Fibroblast of skin of back (primary cell): Measurements from ENCODE around the gene VRK3.
"Not testable (repeated sequence)": the region's sequence is repeated elsewhere in the genome, so short reads cannot be mapped to it uniquely, and the experiment has no call there.

Experiments used
- DNase-seq: peaks from one replicate; pipeline ENCODE4 v3.0.0-alpha.2; 2013

Gene VRK3

DNA sequence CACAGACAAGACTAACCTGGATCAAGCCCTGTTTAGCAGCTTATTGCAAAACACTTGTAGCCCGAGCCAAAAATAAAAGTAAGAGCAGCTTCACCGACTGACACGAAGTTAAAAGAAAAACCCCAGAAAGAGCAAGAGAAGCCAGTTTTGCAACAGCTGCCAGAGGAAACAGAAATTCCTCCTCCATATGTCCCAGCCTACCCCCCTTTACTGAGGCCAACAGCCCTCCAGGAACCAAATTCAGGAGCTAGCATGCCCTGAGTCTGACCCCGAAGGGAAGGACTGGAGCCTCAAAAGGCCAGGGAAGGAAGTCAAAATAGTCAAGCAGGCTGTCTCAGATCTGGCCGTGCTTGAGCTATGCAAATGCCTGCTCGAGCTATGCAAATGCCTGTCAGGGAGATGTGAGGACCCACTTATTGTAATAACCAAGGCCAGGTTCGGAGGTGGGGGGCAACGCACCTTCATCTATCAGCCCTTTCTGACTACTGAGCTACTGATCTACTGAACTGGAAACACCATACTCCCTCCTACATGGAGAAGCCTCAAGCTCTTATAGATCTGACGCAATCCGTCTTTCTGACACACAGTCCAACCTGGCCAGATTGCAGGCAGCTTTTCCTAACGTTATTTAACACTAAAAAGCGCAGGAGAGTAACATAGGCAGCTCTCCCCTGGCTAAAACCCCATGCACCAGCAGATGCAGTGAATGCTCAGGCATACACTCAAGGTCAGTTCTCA, 70.9 kb downstream of the VRK3 start:
- no peak for DNase-seq

DNA sequence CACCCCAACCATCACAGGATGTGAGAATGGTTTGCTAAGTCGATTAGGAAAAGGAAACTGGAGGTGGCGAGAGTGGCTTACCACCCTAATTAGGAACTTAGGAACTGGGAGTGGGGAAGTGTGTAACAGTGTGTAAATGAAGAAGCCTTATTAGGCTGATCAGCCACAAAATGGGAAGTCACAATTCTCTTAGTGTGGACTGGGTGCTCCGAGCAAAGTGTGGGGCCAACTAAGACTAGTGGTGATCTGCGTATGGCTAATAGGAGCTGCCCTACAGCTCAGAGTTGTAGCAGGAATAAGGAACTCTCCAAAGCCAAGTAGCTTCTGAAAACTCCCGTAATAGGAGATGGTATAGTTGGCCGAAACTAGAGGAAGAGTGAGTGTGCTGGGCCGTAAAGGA, 71.8 kb downstream of the VRK3 start:
- DNase-seq = no peak

DNA sequence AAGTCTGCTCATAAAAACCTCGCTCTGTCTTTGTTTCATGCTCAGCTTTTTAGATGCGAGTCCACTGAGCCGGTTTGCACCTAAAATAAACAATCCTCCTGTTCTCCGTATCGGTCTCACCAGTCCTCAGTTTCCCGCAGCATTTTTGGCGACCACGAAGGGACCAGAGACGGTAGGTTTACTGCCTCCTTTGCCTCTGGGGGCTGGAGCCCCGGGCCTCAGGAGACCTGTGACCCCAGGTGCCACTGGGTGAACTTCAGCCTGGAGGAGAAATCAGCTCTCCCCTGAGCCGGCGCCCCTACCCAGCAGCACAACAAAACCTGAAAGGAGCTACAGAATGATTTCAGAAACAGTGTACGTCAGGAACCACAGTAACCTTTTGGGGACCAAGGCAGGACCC, 72.3 kb downstream of the VRK3 start:
- no peak for DNase-seq

DNA sequence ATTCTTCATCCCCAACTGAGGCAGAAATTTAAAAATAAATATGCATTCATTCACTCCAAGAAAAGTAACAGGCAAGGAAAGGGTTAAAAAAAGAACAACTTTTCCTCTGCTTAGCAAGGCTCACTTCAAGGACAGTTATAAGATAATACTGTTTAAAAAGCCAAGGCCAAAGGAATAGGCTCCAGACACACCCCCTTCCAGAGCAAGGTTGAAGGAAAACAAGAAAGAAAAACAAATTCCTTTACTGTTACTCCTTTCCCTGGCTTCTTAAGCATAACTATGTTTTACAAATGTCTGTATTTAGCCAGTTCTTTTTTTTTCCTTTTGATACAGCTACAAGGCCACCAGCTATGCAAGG, 72.7 kb downstream of the VRK3 start:
- DNase-seq = peak; percentile 7

DNA sequence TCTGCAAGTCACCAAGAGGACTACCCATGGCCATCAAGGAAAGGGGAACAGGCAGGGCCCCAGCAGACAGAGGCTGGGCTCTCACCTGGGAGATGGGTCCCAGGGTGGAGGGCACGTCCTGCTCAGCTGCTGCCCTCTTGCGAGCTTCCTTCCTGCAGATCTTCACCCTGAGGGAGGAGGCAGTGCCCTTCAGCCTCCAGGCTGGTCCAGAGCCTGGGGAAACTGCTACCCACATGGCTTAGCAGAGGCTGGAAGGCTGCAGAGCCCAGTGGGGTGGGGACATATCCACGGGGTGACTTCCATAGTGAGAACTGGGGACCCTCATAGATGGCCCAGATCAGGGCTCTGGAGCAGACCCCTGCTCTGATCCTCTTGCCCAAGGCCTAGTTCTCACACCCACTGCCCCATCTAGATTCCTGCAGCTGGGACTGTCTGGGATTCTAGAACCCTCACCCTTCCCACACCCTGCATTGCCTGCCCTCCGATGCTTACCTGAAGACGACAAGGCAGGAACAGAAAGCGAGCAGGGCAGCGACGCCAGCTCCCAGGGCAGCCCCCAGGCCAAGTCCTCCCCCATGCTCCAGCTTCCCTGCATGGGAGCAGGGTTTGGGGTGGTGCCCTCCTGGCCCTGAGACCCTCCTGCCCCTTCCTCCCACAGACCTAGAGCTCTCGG, 73.2 kb downstream of the VRK3 start:
- DNase-seq = no peak

- DNase-seq = no peak
Measured at GRCh38 chr19:49950956-49951526, 74.1 kb downstream of the VRK3 start.

- no peak for DNase-seq
Measured at GRCh38 chr19:49950590-49950948, 74.6 kb downstream of the VRK3 start.

DNA sequence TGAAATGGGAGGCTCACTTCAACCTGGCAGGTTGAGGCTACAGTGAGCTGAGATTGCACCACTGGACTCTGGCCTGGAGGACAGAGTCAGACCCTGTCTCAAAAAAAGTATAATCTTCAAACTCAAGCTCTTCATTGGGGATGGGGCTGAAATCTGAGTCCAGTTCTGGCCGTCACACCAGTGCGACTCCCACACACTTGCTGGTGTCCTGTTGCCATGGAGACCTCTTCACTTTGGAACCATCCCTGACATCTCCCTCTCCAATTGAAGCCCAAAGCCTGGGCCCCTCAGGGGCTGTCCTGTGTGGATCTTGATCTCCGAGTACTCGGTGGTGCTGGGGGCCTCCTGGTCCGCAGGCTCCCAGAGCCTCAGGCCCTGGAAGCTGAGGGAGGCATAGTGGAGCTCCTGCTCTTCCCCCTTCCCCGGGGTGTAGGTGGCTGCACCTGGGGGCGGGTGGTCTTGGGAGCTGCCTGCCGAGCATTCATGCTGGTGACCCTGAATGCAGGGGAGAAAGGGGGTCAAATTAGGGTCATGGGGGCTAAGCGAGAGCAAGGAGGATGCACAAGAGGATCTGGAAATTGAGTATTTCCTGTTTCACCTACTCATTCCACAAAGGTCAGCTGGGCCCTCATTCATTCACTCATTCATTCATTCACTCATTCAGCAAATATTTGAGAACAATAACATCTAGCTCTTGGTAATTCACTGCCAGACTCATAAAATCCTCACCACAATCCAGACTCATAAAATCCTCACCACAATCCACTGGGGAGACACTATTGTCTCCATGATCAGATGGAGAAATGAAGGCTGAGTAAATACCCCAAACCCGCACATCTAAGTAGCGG, 75.2 kb downstream of the VRK3 start:
- no peak for DNase-seq

- no peak for DNase-seq
Measured at GRCh38 chr19:49946415-49946814, 78.8 kb downstream of the VRK3 start.

DNA sequence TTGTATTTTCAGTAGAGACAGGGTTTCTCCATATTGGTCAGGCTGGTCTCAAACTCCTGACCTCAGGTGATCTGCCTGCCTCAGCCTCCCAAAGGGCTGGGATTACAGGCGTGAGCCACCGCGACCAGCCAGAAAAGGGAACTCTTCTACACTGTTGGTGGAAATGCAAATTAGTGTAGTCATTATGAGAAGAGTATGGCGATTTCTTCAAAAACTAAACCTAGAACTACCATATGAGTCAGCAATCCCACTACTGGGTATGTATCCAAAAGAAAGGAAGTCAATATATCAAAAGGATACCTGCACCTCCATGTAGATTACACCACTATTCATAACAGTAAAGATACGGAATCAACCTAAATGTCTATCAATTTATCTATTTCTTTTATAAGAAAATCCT, 80.6 kb downstream of the VRK3 start:
- not testable (repeated sequence) for DNase-seq

DNA sequence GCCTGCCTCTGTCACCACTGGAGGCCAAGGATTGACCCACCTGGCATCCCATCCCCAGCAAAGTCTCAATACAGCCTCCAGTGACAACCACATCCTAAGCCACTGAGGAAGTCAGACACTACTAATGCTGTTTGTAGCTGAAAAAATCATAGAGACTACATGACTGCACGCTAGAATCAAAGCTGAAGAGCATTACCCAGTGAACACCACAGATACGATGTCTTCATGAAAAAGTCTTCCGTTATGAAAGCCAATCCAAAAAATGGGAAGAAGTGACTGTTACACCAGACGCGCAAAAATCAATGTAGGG, 84.7 kb downstream of the VRK3 start:
- no peak for DNase-seq

DNA sequence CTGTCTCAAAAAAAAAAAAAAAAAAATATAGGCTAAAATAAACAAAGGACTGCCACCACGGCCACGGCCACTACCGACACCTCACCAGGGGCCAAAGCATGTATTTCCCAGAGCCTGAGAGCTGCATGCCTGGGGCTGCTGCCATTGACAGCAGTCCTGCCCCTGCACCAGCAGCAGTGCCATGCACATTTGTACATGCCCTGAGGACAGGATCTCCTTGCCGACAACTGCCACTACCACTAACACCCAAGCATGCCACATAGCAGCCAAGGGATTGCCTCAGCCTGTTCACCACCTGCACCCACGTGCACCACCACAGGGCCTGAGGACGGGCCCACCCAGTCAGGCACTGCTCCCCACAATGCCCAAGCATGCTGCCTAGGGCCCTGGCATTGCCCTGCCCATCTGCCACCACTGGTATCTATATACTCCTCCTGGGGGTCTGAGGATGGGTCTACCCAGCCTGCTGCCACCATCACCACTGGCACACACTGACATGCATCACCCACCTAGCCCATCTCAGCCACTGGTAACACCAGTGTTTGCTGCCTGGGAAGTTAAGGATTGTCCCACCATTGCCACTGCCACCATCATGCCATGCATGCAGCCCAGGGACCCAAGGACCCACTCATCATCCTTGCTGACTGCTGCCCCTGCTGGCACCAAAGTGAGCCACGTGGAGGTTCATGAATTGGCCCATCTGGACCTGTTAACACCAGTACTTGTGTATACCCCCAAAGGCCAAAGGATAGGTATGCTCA, 85.3 kb downstream of the VRK3 start:
- DNase-seq = no peak

GRCh38 chr19:49938662-49939061, 86.5 kb downstream of the VRK3 start:
- DNase-seq = no peak

- peak; percentile 63 for DNase-seq
Measured at GRCh38 chr19:49937750-49938381, 87.3 kb downstream of the VRK3 start.

- no peak for DNase-seq
Measured at GRCh38 chr19:49936549-49936948, 88.6 kb downstream of the VRK3 start.

DNA sequence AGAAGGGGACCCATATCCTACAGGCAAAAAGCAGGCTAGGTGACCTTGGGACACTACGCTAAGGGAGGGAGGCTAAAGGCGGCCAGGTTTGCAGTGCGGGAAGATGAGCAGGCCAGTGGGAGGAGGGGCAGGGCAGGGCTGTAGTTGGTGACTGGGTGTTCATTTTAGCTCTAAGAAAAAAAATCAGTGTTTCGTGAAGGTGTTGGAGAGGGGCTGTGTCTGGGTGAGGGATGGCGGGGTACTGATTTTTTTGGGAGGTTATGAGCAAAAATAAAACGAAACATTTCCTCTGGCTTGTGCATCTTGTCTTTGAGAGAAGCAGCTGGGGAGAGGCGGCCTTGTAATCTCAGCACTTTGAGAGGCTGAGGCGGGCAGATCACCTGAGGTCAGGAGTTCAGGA, 91.5 kb downstream of the VRK3 start:
- DNase-seq = no peak

DNA sequence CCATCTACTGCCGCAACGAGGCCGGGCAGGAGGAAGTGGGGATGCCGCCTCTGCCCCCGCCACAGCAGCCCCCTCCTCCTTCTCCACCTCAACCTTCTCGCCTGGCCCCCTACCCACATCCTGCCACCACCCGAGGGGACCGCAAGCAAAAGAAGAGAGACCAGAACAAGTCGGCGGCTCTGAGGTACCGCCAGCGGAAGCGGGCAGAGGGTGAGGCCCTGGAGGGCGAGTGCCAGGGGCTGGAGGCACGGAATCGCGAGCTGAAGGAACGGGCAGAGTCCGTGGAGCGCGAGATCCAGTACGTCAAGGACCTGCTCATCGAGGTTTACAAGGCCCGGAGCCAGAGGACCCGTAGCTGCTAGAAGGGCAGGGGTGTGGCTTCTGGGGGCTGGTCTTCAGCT, 92.4 kb downstream of the VRK3 start:
- DNase-seq = no peak

DNA sequence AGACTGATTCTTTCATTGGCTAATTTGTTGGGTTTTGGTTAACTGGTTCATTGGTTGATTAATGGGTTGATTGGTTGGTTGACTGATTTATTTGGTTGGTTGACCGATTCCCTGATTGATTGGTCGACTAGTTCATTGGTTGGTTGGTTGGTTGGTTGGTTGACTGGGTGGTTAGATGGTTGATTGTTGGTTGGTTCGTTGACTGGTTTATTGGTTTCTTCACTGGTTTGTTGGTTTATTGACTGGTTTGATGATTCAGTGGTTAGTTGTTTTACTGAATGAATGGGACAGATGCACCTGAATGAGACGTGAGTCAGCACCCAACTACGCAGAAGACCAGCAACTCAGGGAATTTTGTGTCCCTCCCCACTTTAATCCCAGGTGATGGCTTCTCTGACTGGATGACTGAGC, 93.1 kb downstream of the VRK3 start:
- DNase-seq = no peak

GRCh38 chr19:49931293-49932040, 93.7 kb downstream of the VRK3 start:
- DNase-seq = no peak

DNA sequence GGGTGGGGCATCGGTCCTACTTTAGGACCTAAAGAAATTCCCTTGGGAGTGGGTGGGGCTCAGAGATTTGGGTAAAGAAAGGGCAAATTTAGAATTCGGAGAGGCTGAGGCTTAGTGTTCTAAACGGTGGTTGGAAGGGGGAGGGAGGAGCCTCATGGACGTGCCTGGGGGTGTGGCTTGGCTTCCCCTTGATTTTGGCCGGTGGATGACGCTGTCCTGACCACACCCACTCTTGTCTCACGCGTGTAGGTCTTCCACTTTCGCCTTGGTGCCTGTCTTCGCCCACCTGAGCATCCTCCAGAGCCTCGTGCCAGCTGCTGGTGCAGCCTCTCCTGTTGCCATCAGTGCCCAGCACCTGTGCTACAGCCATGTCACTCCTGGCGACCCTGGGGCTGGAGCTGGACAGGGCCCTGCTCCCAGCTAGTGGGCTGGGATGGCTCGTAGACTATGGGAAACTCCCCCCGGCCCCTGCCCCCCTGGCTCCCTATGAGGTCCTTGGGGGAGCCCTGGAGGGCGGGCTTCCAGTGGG, 94.6 kb downstream of the VRK3 start:
- no peak for DNase-seq
